ENCODE results near the gene SYS1. TPM values are rescaled to one million over a fixed set of nuclear protein-coding genes. Genes with fewer than 3 reads are reported as not detected.
A peak's percentile ranks its signal among the peaks of the same experiment; 100 is the strongest.

SYS1 gene
- total RNA-seq: 10 to 100 TPM; 33.1 to 34.6 TPM
- 20.0 TPM for polyA plus RNA-seq (ENCODE audit: insufficient read depth, low read depth, low replicate concordance)
- long read RNA-seq, donor 1, transcript SYS1-201 (4 exons, 2,862 nt): major isoform, 13 of 26 reads
- long read RNA-seq, donor 1, partial matches to known transcripts: 9 of 26 reads
- long read RNA-seq, donor 1, other reads (novel, unspliced or antisense): 0 of 26 reads
- long read RNA-seq, donor 2, partial matches to known transcripts: 0 of 7 reads
- long read RNA-seq, donor 2, other reads (novel, unspliced or antisense): 0 of 7 reads

- 0 to 1% methylated on average over 35 to 55 of the region's 55 CpGs for WGBS, 2 donors
- no peak for TF ChIP-seq POLR2A (IDR thresholded peaks at IDR 0.05)
- peak; percentile 88 to 97 (median 91) for TF ChIP-seq CTCF (IDR thresholded peaks at IDR 0.05)
- no peaks in the 10 kb centered on the region for H3K9me3 ChIP-seq
- H3K36me3 ChIP-seq (ENCODE audit: low read depth, missing control alignments): no peaks in the 10 kb centered on the region
- peaks cover 24% of the 10 kb centered on the region for H3K4me1 ChIP-seq
- intact Hi-C loops (cut with DNase I; ENCODE audit: low total_unique reads): loop anchor here (2.0 kb wide), 1 partner anchor 40 kb away; no protein-coding TSS in a partner anchor
- DNase-seq: peak; percentile 98
- H3K4me3 ChIP-seq: peak within 1 kb of the TSS; percentile 59 to 77
- H3K27me3 ChIP-seq: no peaks in the 10 kb centered on the region
- peak within 1 kb of the TSS; percentile 83 to 86 for H3K27ac ChIP-seq
Measured at GRCh38 chr20:45362804-45363610, at the start of gene SYS1. SYS1 (plus strand) TSS chr20:45363156; CDS start chr20:45363532, 376 bp downstream.

GRCh38 chr20:45313943-45314342 is 49.0 kb upstream of the SYS1 start:
- Histone ChIP-seq H3K4me1 (no peaks in the 10 kb centered on the region), H3K27me3 (no peaks in the 10 kb centered on the region), H3K27ac (no peak overlapping the region), H3K4me3 (no peak overlapping the region), H3K9me3 (no peaks in the 10 kb centered on the region), H3K36me3 (ENCODE audit: low read depth, missing control alignments) (no peaks in the 10 kb centered on the region)
- no peak for TF ChIP-seq POLR2A (IDR thresholded peaks at IDR 0.05)
- no peak for TF ChIP-seq CTCF (IDR thresholded peaks at IDR 0.05)
- DNase-seq: no peak
- 85 to 88% methylated on average over 4 to 11 of the region's 11 CpGs for WGBS, 2 donors
- intact Hi-C loops (cut with DNase I; ENCODE audit: low total_unique reads): no loop called here

- intact Hi-C loops (cut with DNase I; ENCODE audit: low total_unique reads): loop anchor here (5.0 kb wide), 1 partner anchor 127 kb away; no protein-coding TSS in a partner anchor
- Histone ChIP-seq H3K36me3 (ENCODE audit: low read depth, missing control alignments) (no peaks in the 10 kb centered on the region), H3K4me1 (no peaks in the 10 kb centered on the region), H3K27ac (no peak overlapping the region), H3K27me3 (no peaks in the 10 kb centered on the region), H3K9me3 (no peaks in the 10 kb centered on the region), H3K4me3 (no peak overlapping the region)
- no peak for DNase-seq
- WGBS, 2 donors: 84 to 85% methylated on average over 4 of the region's 4 CpGs
- no peak for TF ChIP-seq CTCF (IDR thresholded peaks at IDR 0.05)
- no peak for TF ChIP-seq POLR2A (IDR thresholded peaks at IDR 0.05)
Measured at GRCh38 chr20:45315672-45316071, 47.3 kb upstream of the SYS1 start.

- no peaks in the 10 kb centered on the region for H3K27me3 ChIP-seq
- intact Hi-C loops (cut with DNase I; ENCODE audit: low total_unique reads): loop anchor here (5.0 kb wide), 1 partner anchor 126 kb away; no protein-coding TSS in a partner anchor
Measured at GRCh38 chr20:45316150-45317080, 46.5 kb upstream of the SYS1 start.

More at GRCh38 chr20:45316150-45317080, 46.5 kb upstream of the SYS1 start:
- no peaks in the 10 kb centered on the region for H3K9me3 ChIP-seq
- H3K36me3 ChIP-seq (ENCODE audit: low read depth, missing control alignments): no peaks in the 10 kb centered on the region
- DNase-seq: no peak
- WGBS, 2 donors: 20 to 24% methylated on average over 1 to 60 of the region's 71 CpGs
- H3K27ac ChIP-seq: no peak overlapping the region
- H3K4me1 ChIP-seq: no peaks in the 10 kb centered on the region
- peak overlapping the region in 1 of 2 donors; percentile 21 for H3K4me3 ChIP-seq
- TF ChIP-seq POLR2A (IDR thresholded peaks at IDR 0.05) (no peak), CTCF (IDR thresholded peaks at IDR 0.05) (no peak)
